Motor neuron (in vitro differentiated cells): ENCODE results near the gene POLE2. TPM values are rescaled to one million over a fixed set of nuclear protein-coding genes. Genes with fewer than 3 reads are reported as not detected.

Experiments used
- ATAC-seq, 8 experiments: fragments of 200-7000 bp; cut with Tn5 transposase; replicated peaks in 6 of 8; 2 replicates each; pipeline ENCODE4 v1.8.0; 2021; ENCODE audit warnings: mild to moderate bottlenecking in 8 of 8, moderate library complexity in 8 of 8
- H3K27ac ChIP-seq, 2 donors: fragments of 250-450 bp; sonication (Bioruptor Pico); 2 replicates each; pipeline ENCODE4 v1.9.0; 2021; ENCODE audit warnings: antibody characterized with exemption in 2 of 2, mild to moderate bottlenecking in 2 of 2, moderate library complexity in 1 of 2
- H3K4me1 ChIP-seq, 2 donors: fragments of 250-450 bp; sonication (Bioruptor Pico); replicated peaks in 1 of 2; 2 replicates each; pipeline ENCODE4 v1.6.1; 2021; ENCODE audit warnings: antibody characterized with exemption in 2 of 2, mild to moderate bottlenecking in 2 of 2, moderate library complexity in 1 of 2
- H3K4me3 ChIP-seq, 5 donors: fragments of 250-450 bp; sonication (Bioruptor Pico); 2 replicates each; pipeline ENCODE4 v1.9.0; 2021; ENCODE audit warnings: antibody characterized with exemption in 5 of 5, mild to moderate bottlenecking in 5 of 5, moderate library complexity in 4 of 5
- WGBS, 10 experiments: fragments of 450-650 bp; shearing (Covaris generic); methylation state at CpG; one replicate each; pipeline ENCODE4 v1.0.0; 2022; 5-methylcytosine and 5-hydroxymethylcytosine counted together
- in situ Hi-C, 9 experiments: fragments of 400-800 bp; cut with MboI; loops; one replicate each; pipeline ENCODE4 v1.15.0; 2021; ENCODE audit warnings: low sequenced_read_pairs in 9 of 9, low pct_unique_long_range_greater_than_20kb in 2 of 9; ENCODE audit not compliant: unreplicated experiment in 9 of 9
- total RNA-seq, 8 experiments: library from RNA; unstranded; fragments of 300-600 nt; gene quantifications; 2 replicates each; pipeline versions ENCODE4 v1.2.3 to v1.2.4, GENCODE V29; 2022

POLE2 gene
- total RNA-seq, 8 experiments from 2014 or later, result 2.3 to 18.3 (median 4.6) TPM; not detected in 1

GRCh38 chr14:49653508-49653907 is 34.5 kb downstream of the POLE2 start:
- in situ Hi-C loops, result no loop called here
- H3K4me1 ChIP-seq, result no peaks in the 10 kb centered on the region
- no peak overlapping the region for H3K4me3 ChIP-seq
- no peak for ATAC-seq
- H3K27ac ChIP-seq, result no peak overlapping the region
- WGBS, 10 experiments, result 92 to 100% (median 95%) methylated on average over 1 to 6 of the region's 6 CpGs; no CpG with 5 or more reads in 1 of the 10 experiments

DNA sequence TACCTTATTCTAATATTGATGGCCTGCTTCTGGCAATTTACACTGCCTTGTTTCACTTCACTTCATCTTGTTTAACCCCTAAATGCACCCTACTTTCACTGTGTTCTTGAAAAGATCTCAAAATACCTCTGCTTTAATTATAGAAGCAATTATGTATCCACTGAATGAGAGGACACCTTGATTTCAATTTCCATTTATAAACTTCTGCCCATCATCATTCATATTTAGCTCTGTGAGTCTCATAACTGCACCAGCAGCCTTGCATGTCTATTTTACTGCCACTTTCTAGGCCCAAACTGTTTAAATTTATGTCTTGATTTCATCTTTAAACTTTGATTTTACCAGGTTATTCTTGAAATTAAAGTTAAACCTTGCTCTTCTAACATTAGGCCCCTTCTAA is 45.9 kb downstream of the POLE2 start:
- Histone ChIP-seq H3K4me3 (no peak overlapping the region), H3K27ac (no peak overlapping the region), H3K4me1 (no peaks in the 10 kb centered on the region)
- ATAC-seq, result no peak
- in situ Hi-C loops, result loop anchor here in 2 of 9 experiments (25.0 kb wide), 2 partner anchors 120 to 470 kb away; partner anchors contain the start of genes KLHDC2 (in 1 of the 2) and VCPKMT (in 1 of the 2)

DNA sequence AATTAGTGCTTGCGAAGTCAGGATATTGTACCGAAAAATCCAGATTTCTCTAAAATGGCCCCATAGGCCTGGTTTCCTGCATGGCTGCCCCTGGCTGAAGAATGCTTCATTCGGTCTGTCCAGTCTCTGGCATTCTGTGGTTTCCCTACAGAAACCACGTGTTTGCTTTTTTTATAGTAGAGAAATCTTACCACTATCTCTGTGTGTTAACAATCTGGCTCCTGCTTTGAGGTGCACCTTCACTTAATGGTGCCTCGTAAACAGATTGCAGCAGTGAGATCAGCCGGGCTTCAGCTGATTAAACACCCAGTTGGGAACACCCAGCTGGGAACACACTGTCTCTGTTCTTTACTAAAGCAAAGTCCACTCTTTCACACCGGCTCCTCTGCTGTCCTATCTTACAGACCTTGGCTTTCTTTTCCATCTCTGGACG is 46.3 kb downstream of the POLE2 start:
- peak overlapping the region in 1 of 2 donors; percentile 33 for H3K27ac ChIP-seq
- no peaks in the 10 kb centered on the region for H3K4me1 ChIP-seq
- in situ Hi-C loops, result loop anchor here in 2 of 9 experiments (25.0 kb wide), 2 partner anchors 121 to 471 kb away; partner anchors contain the start of genes KLHDC2 (in 1 of the 2) and VCPKMT (in 1 of the 2)
- no peak overlapping the region for H3K4me3 ChIP-seq
- WGBS, 10 experiments, result 54 to 97% (median 83%) methylated on average over 3 to 8 of the region's 8 CpGs
- ATAC-seq, result peak in 5 of 8 experiments; percentile 20 to 79 (median 49)

- 88 to 100% (median 99%) methylated on average over 1 to 7 of the region's 7 CpGs; no CpG with 5 or more reads in 3 of the 10 experiments for WGBS, 10 experiments
- Histone ChIP-seq H3K4me1 (peaks cover 5 to 9% of the 10 kb centered on the region in 2 donors), H3K27ac (no peak overlapping the region), H3K4me3 (no peak overlapping the region)
- in situ Hi-C loops, result loop anchor here in 2 of 9 experiments (25.0 kb wide), 2 partner anchors 122 to 472 kb away; partner anchors contain the start of genes KLHDC2 (in 1 of the 2) and VCPKMT (in 1 of the 2)
- ATAC-seq, result no peak
Observed at GRCh38 chr14:49640540-49641417, 47.2 kb downstream of the POLE2 start.

- ATAC-seq, result no peak
- in situ Hi-C loops, result loop anchor here in 4 of 9 experiments (10.0 to 25.0 kb wide), 3 partner anchors 125 to 475 kb away; partner anchors contain the start of genes KLHDC2 (in 3 of the 4) and VCPKMT (in 1 of the 4)
- 32 to 100% (median 100%) methylated on average over 1 to 3 of the region's 3 CpGs for WGBS, 10 experiments
Observed at GRCh38 chr14:49637534-49638078, 50.4 kb downstream of the POLE2 start.

DNA sequence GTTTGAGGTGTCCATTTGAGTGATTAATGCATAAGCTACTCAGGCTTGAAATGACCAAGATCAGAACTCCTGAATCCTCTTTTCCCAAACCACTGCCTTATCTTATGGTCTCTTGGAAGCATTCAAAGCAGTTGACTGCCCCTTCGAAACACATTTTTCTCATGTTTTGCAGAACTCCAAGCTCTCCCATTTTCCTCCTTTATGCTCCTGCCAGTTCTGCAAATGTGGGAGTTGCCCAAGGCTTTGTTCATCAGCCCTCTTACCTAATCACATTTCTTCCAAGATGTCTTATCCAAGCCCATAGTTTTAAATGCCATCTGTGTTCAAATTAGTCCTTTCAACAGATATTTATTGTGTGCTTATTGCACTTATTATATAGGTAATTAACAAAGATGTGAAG is 51.1 kb downstream of the POLE2 start:
- no peak for ATAC-seq
- WGBS, 10 experiments, result 53 to 100% (median 91%) methylated on average over 1 of the region's 1 CpG; no CpG with 5 or more reads in 2 of the 10 experiments
- Histone ChIP-seq H3K4me3 (no peak overlapping the region), H3K27ac (no peak overlapping the region), H3K4me1 (peaks cover 6 to 11% of the 10 kb centered on the region in 2 donors)
- in situ Hi-C loops, result loop anchor here in 4 of 9 experiments (10.0 to 25.0 kb wide), 3 partner anchors 125 to 475 kb away; partner anchors contain the start of genes KLHDC2 (in 3 of the 4) and VCPKMT (in 1 of the 4)

More at GRCh38 chr14:49637534-49638078, 50.4 kb downstream of the POLE2 start:
- Histone ChIP-seq H3K27ac (no peak overlapping the region), H3K4me1 (peaks cover 6 to 11% of the 10 kb centered on the region in 2 donors), H3K4me3 (no peak overlapping the region)

- H3K4me3 ChIP-seq, result peak within 1 kb of the TSS; percentile 56 to 90 (median 70)
- in situ Hi-C loops, result loop anchor here in 4 of 9 experiments (10.0 to 25.0 kb wide), 3 partner anchors 128 to 478 kb away; partner anchors contain the start of genes KLHDC2 (in 3 of the 4) and VCPKMT (in 1 of the 4)
- H3K4me1 ChIP-seq, result peaks cover 6 to 13% of the 10 kb centered on the region in 2 donors
- peak; percentile 48 to 60 (median 54) for ATAC-seq
- peak within 1 kb of the TSS; percentile 88 to 92 for H3K27ac ChIP-seq
- 0% methylated on average over 1 to 5 of the region's 80 CpGs; no CpG with 5 or more reads in 7 of the 10 experiments for WGBS, 10 experiments
Observed at GRCh38 chr14:49634547-49635334, 53.3 kb downstream of the POLE2 start, which contains the start of gene DNAAF2. TSS of gene DNAAF2 (minus strand) at chr14:49635244. CDS start at chr14:49635149, 95 bp downstream.

DNA sequence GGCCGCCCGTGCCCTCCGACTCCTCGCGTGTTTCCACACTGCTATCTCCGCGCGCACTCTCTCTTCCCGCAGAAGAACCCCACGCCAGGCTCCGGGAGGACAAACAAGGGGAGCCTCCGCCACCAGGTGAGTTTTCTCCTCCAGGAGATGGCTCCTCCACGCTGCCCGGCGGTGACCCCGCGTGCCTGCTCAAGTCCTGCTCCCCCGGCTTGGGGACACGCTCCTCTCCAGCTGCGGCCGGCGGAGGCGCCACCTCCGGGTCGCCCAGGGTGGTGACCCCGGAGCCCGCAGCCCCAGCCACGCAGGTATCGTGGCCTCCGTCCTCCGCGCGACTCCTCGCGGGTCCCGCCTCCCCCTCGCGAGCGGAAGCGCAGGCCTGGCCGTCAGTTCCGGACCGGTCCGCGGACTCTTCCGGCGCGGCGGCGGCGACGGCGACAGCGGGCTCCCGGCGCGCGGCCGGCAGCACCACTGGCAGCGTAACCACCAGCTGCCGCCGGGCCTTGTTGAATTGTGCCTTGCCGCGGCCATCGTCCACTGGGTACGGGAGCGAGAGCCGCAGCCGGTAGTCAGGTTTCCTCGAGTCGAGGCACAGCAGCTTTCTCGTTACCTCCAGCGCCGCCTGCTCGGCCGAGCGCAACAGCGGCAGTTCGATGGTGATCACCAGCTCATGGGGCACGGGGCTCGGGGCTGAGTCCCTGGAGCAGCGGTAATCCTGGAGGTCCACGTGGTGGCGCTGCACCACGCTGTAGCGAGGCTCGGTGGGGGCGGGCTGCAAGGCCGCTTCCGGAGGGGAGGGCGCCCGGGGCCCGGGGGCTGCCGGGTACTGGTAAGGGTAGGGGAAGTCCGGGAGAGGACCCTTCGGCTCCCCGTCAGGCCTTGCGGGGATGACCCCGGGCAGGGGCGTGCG is 54.1 kb downstream of the POLE2 start:
- Histone ChIP-seq H3K4me1 (peaks cover 6 to 13% of the 10 kb centered on the region in 2 donors), H3K27ac (peak overlapping the region; percentile 88 to 92), H3K4me3 (peak overlapping the region; percentile 56 to 90 (median 70))
- ATAC-seq, result peak; percentile 69 to 90 (median 85)
- WGBS, 10 experiments, result 0 to 2% (median 0%) methylated on average over 2 to 23 of the region's 101 CpGs; no CpG with 5 or more reads in 4 of the 10 experiments
- in situ Hi-C loops, result loop anchor here in 4 of 9 experiments (10.0 to 25.0 kb wide), 3 partner anchors 128 to 478 kb away; partner anchors contain the start of genes KLHDC2 (in 3 of the 4) and VCPKMT (in 1 of the 4)

- Histone ChIP-seq H3K27ac (no peak overlapping the region), H3K4me3 (peak overlapping the region in 1 of 5 donors; percentile 92), H3K4me1 (peaks cover 3 to 21% of the 10 kb centered on the region in 2 donors)
- in situ Hi-C loops, result no loop called here
- WGBS, 10 experiments, result 40 to 100% (median 93%) methylated on average over 1 to 5 of the region's 6 CpGs; no CpG with 5 or more reads in 1 of the 10 experiments
- no peak for ATAC-seq
Observed at GRCh38 chr14:49623941-49624839, 63.8 kb downstream of the POLE2 start.

- no peak for ATAC-seq
- H3K4me3 ChIP-seq, result peak overlapping the region in 2 of 5 donors; percentile 2 to 92
- WGBS, 10 experiments, result 0 to 100% (median 65%) methylated on average over 1 to 3 of the region's 3 CpGs; no CpG with 5 or more reads in 1 of the 10 experiments
- peaks cover 6 to 27% of the 10 kb centered on the region in 2 donors for H3K4me1 ChIP-seq
- in situ Hi-C loops, result no loop called here
- no peak overlapping the region for H3K27ac ChIP-seq
Observed at GRCh38 chr14:49623387-49623786, 64.6 kb downstream of the POLE2 start.
